Measurements from ENCODE around the gene NPAS3. TPM values are rescaled to one million over a fixed set of nuclear protein-coding genes. Genes with fewer than 3 reads are reported as not detected.

Gene NPAS3
- total and polyA plus RNA-seq, 7 donors = 0.36 to 6.4 (median 4.6) TPM; not detected in 2

GRCh38 chr14:33790996-33791395 lies 852.3 kb downstream of the NPAS3 start:
- DNase-seq = no peak
- Histone ChIP-seq H3K4me3 (no peak overlapping the region), H3K36me3 (no peaks in the 10 kb centered on the region), H3K27ac (no peak overlapping the region), H3K9me3 (no peaks in the 10 kb centered on the region), H3K4me1 (peaks cover 0 to 15% (median 1%) of the 10 kb centered on the region in 4 donors), H3K27me3 (no peaks in the 10 kb centered on the region)
- intact Hi-C loops (cut with DNase I) = loop anchor here (5.0 kb wide), 1 partner anchor 854 kb away; the partner anchor contains the start of gene NPAS3
- TF ChIP-seq POLR2AphosphoS5 (IDR thresholded peaks at IDR 0.05) (no peak), CTCF (IDR thresholded peaks at IDR 0.05) (no peak), POLR2A (IDR thresholded peaks at IDR 0.05) (no peak), EP300 (IDR thresholded peaks at IDR 0.05) (no peak)
- WGBS, 2 donors = 54 to 90% methylated on average over 9 of the region's 9 CpGs

- Histone ChIP-seq H3K27ac (no peak overlapping the region), H3K4me3 (peak overlapping the region in 3 of 4 donors; percentile 21 to 40 (median 36)), H3K27me3 (no peaks in the 10 kb centered on the region), H3K9me3 (no peaks in the 10 kb centered on the region), H3K36me3 (no peaks in the 10 kb centered on the region), H3K4me1 (peaks cover 0 to 15% (median 1%) of the 10 kb centered on the region in 4 donors)
- 36 to 56% methylated on average over 8 of the region's 8 CpGs for WGBS, 2 donors
- DNase-seq = no peak
- intact Hi-C loops (cut with DNase I) = loop anchor here (2.0 to 5.0 kb wide), 3 partner anchors 855 to 1215 kb away; partner anchors contain the start of gene NPAS3
- no peak for TF ChIP-seq POLR2A (IDR thresholded peaks at IDR 0.05)
- TF ChIP-seq POLR2AphosphoS5 (IDR thresholded peaks at IDR 0.05) = no peak
- no peak for TF ChIP-seq CTCF (IDR thresholded peaks at IDR 0.05)
- TF ChIP-seq EP300 (IDR thresholded peaks at IDR 0.05) = no peak
Observed at GRCh38 chr14:33792009-33792719, 853.5 kb downstream of the NPAS3 start.

GRCh38 chr14:33792720-33793368 lies 854.2 kb downstream of the NPAS3 start:
- peak overlapping the region in 3 of 4 donors; percentile 21 to 40 (median 36) for H3K4me3 ChIP-seq
- no peaks in the 10 kb centered on the region for H3K9me3 ChIP-seq
- WGBS, 2 donors = 12 to 13% methylated on average over 16 of the region's 16 CpGs
- intact Hi-C loops (cut with DNase I) = loop anchor here (2.0 to 5.0 kb wide), 3 partner anchors 856 to 1216 kb away; partner anchors contain the start of gene NPAS3
- no peaks in the 10 kb centered on the region for H3K36me3 ChIP-seq
- H3K4me1 ChIP-seq = peaks cover 0 to 15% (median 1%) of the 10 kb centered on the region in 4 donors
- TF ChIP-seq POLR2A (IDR thresholded peaks at IDR 0.05) = no peak
- peak in 3 of 4 donors; percentile 29 to 62 (median 34) for TF ChIP-seq POLR2AphosphoS5 (IDR thresholded peaks at IDR 0.05)
- TF ChIP-seq EP300 (IDR thresholded peaks at IDR 0.05) = no peak
- peak; percentile 78 to 94 (median 83) for TF ChIP-seq CTCF (IDR thresholded peaks at IDR 0.05)
- no peaks in the 10 kb centered on the region for H3K27me3 ChIP-seq
- DNase-seq = peak; percentile 90
- peak overlapping the region in 3 of 4 donors; percentile 14 to 36 (median 32) for H3K27ac ChIP-seq

GRCh38 chr14:33793398-33794110 lies 854.9 kb downstream of the NPAS3 start:
- H3K9me3 ChIP-seq = no peaks in the 10 kb centered on the region
- intact Hi-C loops (cut with DNase I) = loop anchor here (2.0 to 5.0 kb wide), 3 partner anchors 856 to 1217 kb away; partner anchors contain the start of gene NPAS3
- H3K4me1 ChIP-seq = peaks cover 0 to 15% (median 1%) of the 10 kb centered on the region in 4 donors
- no peak for TF ChIP-seq POLR2AphosphoS5 (IDR thresholded peaks at IDR 0.05)
- no peak for TF ChIP-seq POLR2A (IDR thresholded peaks at IDR 0.05)
- TF ChIP-seq EP300 (IDR thresholded peaks at IDR 0.05) = no peak
- TF ChIP-seq CTCF (IDR thresholded peaks at IDR 0.05) = no peak
- peak overlapping the region in 1 of 4 donors; percentile 40 for H3K4me3 ChIP-seq
- peak overlapping the region in 1 of 4 donors; percentile 32 for H3K27ac ChIP-seq
- 87 to 90% methylated on average over 11 of the region's 11 CpGs for WGBS, 2 donors
- H3K27me3 ChIP-seq = no peaks in the 10 kb centered on the region
- no peak for DNase-seq
- H3K36me3 ChIP-seq = no peaks in the 10 kb centered on the region

All from sigmoid colon (tissue), 7 donors.